Skeletal muscle tissue (tissue), 4 donors: ENCODE measurements around the gene CNTNAP4. TPM values are rescaled to one million over a fixed set of nuclear protein-coding genes. Genes with fewer than 3 reads are reported as not detected.

Experiments used
- H3K27ac ChIP-seq: one replicate; pipeline ENCODE4 v1.7.0; 2013; ENCODE audit warnings: mild to moderate bottlenecking, low read depth, low read length, inconsistent platforms
- H3K27me3 ChIP-seq, 3 donors: one replicate each; pipeline ENCODE4 v1.7.0; 2013; ENCODE audit warnings: low read length in 3 of 3; ENCODE audit not compliant: control insufficient read depth in 3 of 3, insufficient read depth in 3 of 3
- H3K36me3 ChIP-seq, 3 donors: one replicate each; pipeline ENCODE4 v1.7.0; 2013; ENCODE audit warnings: low read length in 3 of 3; ENCODE audit not compliant: control insufficient read depth in 3 of 3, insufficient read depth in 3 of 3
- H3K4me1 ChIP-seq, 3 donors: one replicate each; pipeline ENCODE4 v1.7.0; 2013; ENCODE audit warnings: low read length in 3 of 3, mild to moderate bottlenecking in 3 of 3; ENCODE audit not compliant: control insufficient read depth in 3 of 3, insufficient read depth in 3 of 3
- H3K4me3 ChIP-seq, 3 donors: one replicate each; pipeline ENCODE4 v1.7.0; 2013; ENCODE audit warnings: low read length in 3 of 3
- H3K9ac ChIP-seq, 3 donors: one replicate each; pipeline ENCODE4 v1.7.0; 2013; ENCODE audit warnings: low read length in 3 of 3, mild to moderate bottlenecking in 3 of 3, moderate library complexity in 2 of 3, low read depth in 1 of 3
- H3K9me3 ChIP-seq, 3 donors: one replicate each; pipeline ENCODE4 v1.7.0; 2013; ENCODE audit warnings: low read length in 3 of 3; ENCODE audit not compliant: control insufficient read depth in 3 of 3
- total RNA-seq: library from RNA; depleted of rRNA; stranded (reverse); fragments of >200 nt; gene quantifications from one replicate; pipeline ENCODE4 v1.2.3, GENCODE V29; 2014
- donor health status: Osteomylitis.

The CNTNAP4 gene
- total RNA-seq, 1 donor from 2014 or later, result 15.1 TPM

DNA sequence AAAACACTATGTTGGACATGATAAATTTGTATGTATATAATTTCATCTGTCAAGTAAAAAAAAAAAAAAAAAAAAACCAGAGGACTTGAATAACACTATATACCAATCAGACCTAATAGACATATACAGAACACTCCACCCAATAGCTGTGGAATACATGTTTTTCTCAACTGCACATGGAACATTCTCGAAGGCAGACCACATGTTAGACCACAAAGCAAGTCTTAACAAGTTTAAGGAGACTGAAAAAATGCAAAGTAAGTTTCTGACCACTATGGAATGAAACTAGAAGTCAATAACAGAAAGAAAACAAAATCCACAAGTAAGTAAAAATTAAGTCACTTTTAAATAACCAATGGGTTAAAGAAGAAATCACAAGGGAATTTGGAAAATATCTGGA, 8.4 kb upstream of the CNTNAP4 start:
- Histone ChIP-seq H3K27me3 (no peaks in the 10 kb centered on the region), H3K27ac (no peak overlapping the region), H3K36me3 (no peaks in the 10 kb centered on the region), H3K9ac (no peak overlapping the region), H3K9me3 (no peaks in the 10 kb centered on the region), H3K4me1 (no peaks in the 10 kb centered on the region), H3K4me3 (no peak overlapping the region)

DNA sequence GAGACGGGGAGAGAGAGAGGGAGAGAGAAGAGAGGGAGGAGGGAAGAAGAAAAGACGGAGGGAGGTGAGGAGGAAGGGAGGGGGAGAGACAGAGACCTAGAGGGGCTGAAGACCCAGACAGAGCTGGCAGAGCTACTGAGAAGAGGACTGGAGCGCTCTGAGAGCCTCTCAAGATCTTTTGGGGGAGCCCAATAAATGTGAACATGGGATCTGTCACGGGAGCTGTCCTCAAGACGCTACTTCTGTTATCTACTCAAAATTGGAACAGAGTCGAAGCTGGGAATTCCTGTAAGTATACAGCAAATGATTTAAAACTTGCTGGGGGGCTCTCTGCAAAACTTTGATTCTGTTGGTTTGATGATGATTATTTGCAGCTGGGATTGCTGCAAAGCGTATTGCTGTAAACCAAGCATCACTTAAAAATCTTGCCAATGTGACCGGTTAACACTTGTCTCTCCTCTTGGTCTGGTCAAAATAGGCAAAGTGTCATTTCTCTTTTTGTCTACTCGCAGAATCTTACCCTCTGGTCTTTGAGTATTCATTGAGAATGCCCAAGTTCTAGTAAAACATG, 344 bp downstream of the CNTNAP4 start:
- Histone ChIP-seq H3K27me3 (no peaks in the 10 kb centered on the region), H3K4me3 (no peak overlapping the region), H3K4me1 (no peaks in the 10 kb centered on the region), H3K36me3 (no peaks in the 10 kb centered on the region), H3K27ac (no peak overlapping the region), H3K9ac (no peak overlapping the region), H3K9me3 (no peaks in the 10 kb centered on the region)

DNA sequence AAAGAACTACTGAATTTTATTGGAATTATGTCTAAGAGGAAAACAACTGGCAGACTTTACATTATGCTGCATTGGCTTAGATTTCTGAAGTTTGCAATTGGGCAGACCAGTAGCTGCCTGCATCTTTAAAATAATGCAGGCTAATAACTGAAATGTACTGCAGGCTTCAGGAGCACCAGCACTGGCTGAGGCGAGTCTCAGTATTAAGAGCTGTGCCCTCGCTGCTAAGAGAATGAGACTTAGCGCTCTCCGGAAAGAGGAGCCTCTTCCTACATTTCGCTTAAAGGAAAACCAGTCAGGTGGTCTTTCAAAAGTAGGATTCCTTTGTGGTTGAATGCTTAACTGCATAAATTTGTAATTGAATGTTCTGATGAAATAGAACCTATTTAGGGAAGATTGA, 885 bp downstream of the CNTNAP4 start:
- no peak overlapping the region for H3K4me3 ChIP-seq
- no peaks in the 10 kb centered on the region for H3K4me1 ChIP-seq
- H3K27me3 ChIP-seq, result no peaks in the 10 kb centered on the region
- no peaks in the 10 kb centered on the region for H3K36me3 ChIP-seq
- no peaks in the 10 kb centered on the region for H3K9me3 ChIP-seq
- no peak overlapping the region for H3K9ac ChIP-seq
- no peak overlapping the region for H3K27ac ChIP-seq

DNA sequence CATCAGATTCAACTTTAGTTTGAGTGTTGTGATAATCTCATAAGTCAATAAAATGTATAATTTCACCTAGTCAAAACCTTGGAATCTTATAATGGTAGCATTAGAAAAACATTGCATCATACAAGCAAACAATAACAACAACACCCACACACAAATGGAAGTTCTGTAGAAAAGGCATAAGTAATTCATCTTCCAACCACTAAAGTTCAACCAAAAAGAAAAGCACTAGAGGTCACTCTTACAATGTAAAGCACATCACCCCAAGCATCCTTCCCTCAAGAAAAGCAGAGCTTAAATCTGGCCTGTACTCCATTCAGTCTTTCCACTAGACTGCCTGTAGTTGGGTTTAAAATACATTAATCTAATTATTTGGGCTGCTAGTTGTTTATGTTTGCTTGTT, 1.8 kb downstream of the CNTNAP4 start:
- Histone ChIP-seq H3K4me3 (no peak overlapping the region), H3K9me3 (no peaks in the 10 kb centered on the region), H3K4me1 (no peaks in the 10 kb centered on the region), H3K27ac (no peak overlapping the region), H3K27me3 (no peaks in the 10 kb centered on the region), H3K9ac (no peak overlapping the region), H3K36me3 (no peaks in the 10 kb centered on the region)

GRCh38 chr16:76280421-76281215, 3.4 kb downstream of the CNTNAP4 start:
- H3K4me1 ChIP-seq, result no peaks in the 10 kb centered on the region
- no peak overlapping the region for H3K4me3 ChIP-seq
- no peak overlapping the region for H3K9ac ChIP-seq
- no peaks in the 10 kb centered on the region for H3K36me3 ChIP-seq
- no peaks in the 10 kb centered on the region for H3K9me3 ChIP-seq
- H3K27me3 ChIP-seq, result no peaks in the 10 kb centered on the region
- H3K27ac ChIP-seq, result no peak overlapping the region

DNA sequence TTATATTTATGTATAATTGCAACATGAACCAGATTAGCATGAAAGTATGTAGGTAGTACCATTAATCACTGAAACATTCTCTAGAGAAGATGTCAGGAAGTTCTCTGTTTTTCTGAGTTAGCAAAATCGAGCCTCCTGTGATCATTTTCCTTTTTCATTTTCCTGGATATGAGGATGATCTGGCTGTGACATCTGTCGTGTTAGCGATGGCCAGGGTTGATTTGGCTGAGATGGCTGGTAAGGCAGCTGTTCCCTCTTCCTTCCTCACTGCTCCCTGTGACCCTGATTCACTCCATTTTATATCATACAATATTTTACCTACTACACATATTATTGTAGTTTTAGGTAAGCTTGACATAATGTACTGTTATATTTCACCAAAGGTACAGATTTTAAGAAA, 10.3 kb downstream of the CNTNAP4 start:
- no peaks in the 10 kb centered on the region for H3K36me3 ChIP-seq
- no peaks in the 10 kb centered on the region for H3K9me3 ChIP-seq
- H3K4me1 ChIP-seq, result no peaks in the 10 kb centered on the region
- H3K27ac ChIP-seq, result no peak overlapping the region
- H3K9ac ChIP-seq, result no peak overlapping the region
- H3K4me3 ChIP-seq, result no peak overlapping the region
- H3K27me3 ChIP-seq, result no peaks in the 10 kb centered on the region

GRCh38 chr16:76292218-76292617, 15.0 kb downstream of the CNTNAP4 start:
- no peak overlapping the region for H3K4me3 ChIP-seq
- no peaks in the 10 kb centered on the region for H3K9me3 ChIP-seq
- H3K4me1 ChIP-seq, result no peaks in the 10 kb centered on the region
- no peaks in the 10 kb centered on the region for H3K27me3 ChIP-seq
- H3K9ac ChIP-seq, result no peak overlapping the region
- H3K27ac ChIP-seq, result no peak overlapping the region
- no peaks in the 10 kb centered on the region for H3K36me3 ChIP-seq

DNA sequence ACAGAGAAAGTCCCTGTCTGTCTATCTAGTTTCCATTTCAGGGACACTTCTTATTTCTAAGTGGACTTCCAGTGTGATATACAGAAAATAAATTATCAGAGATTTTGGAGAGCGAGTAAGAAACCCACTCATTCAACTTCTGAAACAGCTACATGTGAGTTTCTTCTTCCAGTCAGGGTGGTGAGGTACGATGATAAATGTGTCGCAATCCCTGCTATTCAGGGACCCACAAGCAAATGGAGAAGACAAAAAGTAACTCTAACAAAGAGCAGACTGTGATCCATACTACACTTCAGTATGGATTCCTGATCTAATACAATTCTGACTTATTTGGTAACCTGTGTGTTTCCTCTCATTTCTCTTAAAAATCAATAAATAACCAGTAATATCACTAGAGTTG, 16.8 kb downstream of the CNTNAP4 start:
- no peak overlapping the region for H3K27ac ChIP-seq
- no peak overlapping the region for H3K4me3 ChIP-seq
- H3K9me3 ChIP-seq, result no peaks in the 10 kb centered on the region
- H3K36me3 ChIP-seq, result no peaks in the 10 kb centered on the region
- H3K27me3 ChIP-seq, result no peaks in the 10 kb centered on the region
- H3K4me1 ChIP-seq, result no peaks in the 10 kb centered on the region
- H3K9ac ChIP-seq, result no peak overlapping the region

GRCh38 chr16:76294396-76295214, 17.4 kb downstream of the CNTNAP4 start:
- Histone ChIP-seq H3K36me3 (no peaks in the 10 kb centered on the region), H3K27me3 (no peaks in the 10 kb centered on the region), H3K9ac (no peak overlapping the region), H3K27ac (no peak overlapping the region), H3K4me1 (no peaks in the 10 kb centered on the region), H3K4me3 (no peak overlapping the region), H3K9me3 (no peaks in the 10 kb centered on the region)

GRCh38 chr16:76297941-76298340, 20.7 kb downstream of the CNTNAP4 start:
- H3K9ac ChIP-seq, result no peak overlapping the region
- H3K4me1 ChIP-seq, result no peaks in the 10 kb centered on the region
- H3K27ac ChIP-seq, result no peak overlapping the region
- no peak overlapping the region for H3K4me3 ChIP-seq
- H3K27me3 ChIP-seq, result no peaks in the 10 kb centered on the region
- no peaks in the 10 kb centered on the region for H3K36me3 ChIP-seq
- no peaks in the 10 kb centered on the region for H3K9me3 ChIP-seq
